Lower leg skin (tissue), 3 donors: ENCODE measurements around the gene SEC14L5.

Experiments used
- CTCF ChIP-seq, 3 donors: fragments of 450-650 bp; IDR thresholded peaks; one replicate each; pipeline ENCODE4 v1.5.1; 2016; ENCODE audit warnings: antibody characterized with exemption in 3 of 3, mild to moderate bottlenecking in 3 of 3, moderate library complexity in 2 of 3
- POLR2A ChIP-seq, 2 donors: fragments of 450-650 bp; IDR thresholded peaks; one replicate each; pipeline ENCODE4 v1.6.1; 2016 to 2017; ENCODE audit warnings: antibody characterized with exemption in 2 of 2, mild to moderate bottlenecking in 1 of 2, moderate library complexity in 1 of 2

- TF ChIP-seq CTCF (IDR thresholded peaks at IDR 0.05), result no peak
- TF ChIP-seq POLR2A (IDR thresholded peaks at IDR 0.05), result no peak
These were observed 102.0 kb downstream of the SEC14L5 start for GRCh38 chr16:5060073-5060641.
